Activated CD8-positive, alpha-beta memory T cell treated with anti-CD3 and anti-CD28 coated beads, Interleukin-2, amount 50 U/mL, for 1 hour (primary cell): ENCODE data around the gene UBIAD1.
"Not testable (repeated sequence)": the region's sequence is repeated elsewhere in the genome, so short reads cannot be mapped to it uniquely, and the experiment has no call there.

Experiments used
- DNase-seq: peaks from one replicate; pipeline ENCODE4 v3.0.0-alpha.2; 2020; ENCODE audit errors: extremely low read depth

The UBIAD1 gene

DNA sequence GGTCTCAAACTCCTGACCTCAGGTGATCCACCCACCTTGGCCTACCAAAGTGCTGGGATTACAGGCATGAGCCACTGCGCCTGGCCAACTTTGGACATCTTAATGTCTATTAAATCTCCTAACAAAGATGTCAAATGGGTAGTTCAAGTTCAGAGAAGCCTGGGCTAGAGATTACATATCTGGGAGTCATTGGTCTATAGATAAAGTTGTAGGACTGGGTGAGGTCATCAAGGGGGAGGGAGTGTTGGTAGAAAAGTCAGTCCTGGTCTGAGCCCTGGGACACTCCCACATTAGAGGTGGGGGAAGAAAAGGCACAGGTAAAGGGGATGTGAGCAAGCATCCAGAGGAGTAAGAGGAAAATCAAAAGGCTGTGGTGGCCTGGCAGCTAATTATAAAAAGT, 6.6 kb downstream of the UBIAD1 start:
- DNase-seq: no peak

DNA sequence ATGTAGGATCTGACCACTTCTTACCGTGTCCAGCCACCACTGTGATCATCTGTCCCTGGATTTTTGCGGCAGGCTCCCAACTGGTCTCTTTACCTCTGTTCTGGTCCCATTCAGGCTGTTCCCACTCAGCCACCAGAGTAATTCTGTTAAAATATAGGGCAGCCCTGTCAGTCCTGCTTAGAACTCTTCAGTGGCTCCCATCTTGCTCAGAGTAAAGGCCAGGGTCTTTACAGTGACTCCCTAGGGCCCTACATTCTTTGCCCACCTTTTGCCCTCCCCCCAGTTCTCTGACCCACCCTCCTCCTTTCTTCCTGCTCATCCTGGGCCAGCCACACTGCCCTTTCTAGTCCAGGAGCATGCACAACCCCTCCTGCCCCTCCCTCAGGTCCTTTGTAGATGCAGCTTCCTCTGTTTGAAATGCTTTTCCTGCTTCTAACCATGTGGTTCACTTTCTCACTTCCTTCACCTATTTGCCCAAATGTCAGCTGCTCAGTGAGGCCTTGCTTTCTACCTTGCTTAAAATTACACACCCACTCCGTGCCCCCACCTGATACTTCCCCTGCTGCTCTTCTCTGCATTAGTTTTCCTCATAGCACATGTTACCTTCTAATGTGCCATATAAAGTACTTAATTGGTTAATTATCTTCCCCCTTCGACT, 7.8 kb downstream of the UBIAD1 start:
- no peak for DNase-seq

- no peak for DNase-seq
Observed at GRCh38 chr1:11281518-11282331, 8.7 kb downstream of the UBIAD1 start.

DNA sequence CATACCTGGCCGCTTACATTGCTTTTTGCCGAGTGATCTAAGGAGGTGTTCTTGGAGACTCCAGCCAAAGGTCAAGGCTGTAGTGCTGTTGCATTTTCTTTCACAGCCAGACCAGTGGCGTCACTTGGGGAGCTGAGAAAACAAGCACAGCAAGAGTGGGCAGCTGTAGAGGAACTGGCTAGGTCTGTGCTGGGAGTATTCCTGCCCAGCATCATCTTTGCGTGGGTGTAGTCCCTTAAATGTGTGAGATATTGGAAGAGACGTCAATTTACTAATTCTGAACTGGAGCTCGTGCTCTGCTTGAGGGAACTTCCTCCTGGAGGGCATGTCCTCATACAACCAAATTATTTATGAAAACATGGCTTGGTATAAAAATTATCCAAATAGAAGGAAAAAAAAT, 10.2 kb downstream of the UBIAD1 start:
- no peak for DNase-seq

- DNase-seq: no peak
Observed at GRCh38 chr1:11284784-11285183, 11.8 kb downstream of the UBIAD1 start.

- DNase-seq: no peak
Observed at GRCh38 chr1:11285883-11286734, 13.1 kb downstream of the UBIAD1 start.

GRCh38 chr1:11286735-11287410, 13.9 kb downstream of the UBIAD1 start:
- DNase-seq: no peak

- DNase-seq: no peak
Observed at GRCh38 chr1:11289064-11289463, 16.1 kb downstream of the UBIAD1 start.

GRCh38 chr1:11291049-11291448, 18.1 kb downstream of the UBIAD1 start:
- DNase-seq: no peak

GRCh38 chr1:11293856-11294255, 20.9 kb downstream of the UBIAD1 start:
- DNase-seq: no peak

- DNase-seq: no peak
Observed at GRCh38 chr1:11294951-11295350, 22.0 kb downstream of the UBIAD1 start.

- no peak for DNase-seq
Observed at GRCh38 chr1:11295905-11296304, 22.9 kb downstream of the UBIAD1 start.

GRCh38 chr1:11297774-11298173, 24.8 kb downstream of the UBIAD1 start:
- not testable (repeated sequence) for DNase-seq

GRCh38 chr1:11298390-11299224, 25.6 kb downstream of the UBIAD1 start:
- no peak for DNase-seq

DNA sequence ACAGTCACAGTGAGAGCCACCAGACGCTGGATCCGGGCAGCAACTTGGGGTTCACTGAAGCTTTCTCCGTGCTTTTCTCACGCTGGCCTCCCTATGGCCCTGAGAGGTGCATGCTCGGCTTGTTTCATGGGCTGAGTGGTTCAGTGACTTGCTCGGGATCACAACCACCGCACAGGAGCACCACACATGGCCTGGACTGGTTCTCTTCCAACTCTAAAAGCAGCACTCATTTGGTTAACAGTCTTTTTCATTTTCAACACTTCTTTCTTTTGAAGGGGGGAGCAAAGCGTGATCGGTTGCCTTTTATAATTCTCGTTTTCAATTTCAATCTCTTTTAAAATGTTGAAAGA, 26.2 kb downstream of the UBIAD1 start:
- DNase-seq: no peak

DNA sequence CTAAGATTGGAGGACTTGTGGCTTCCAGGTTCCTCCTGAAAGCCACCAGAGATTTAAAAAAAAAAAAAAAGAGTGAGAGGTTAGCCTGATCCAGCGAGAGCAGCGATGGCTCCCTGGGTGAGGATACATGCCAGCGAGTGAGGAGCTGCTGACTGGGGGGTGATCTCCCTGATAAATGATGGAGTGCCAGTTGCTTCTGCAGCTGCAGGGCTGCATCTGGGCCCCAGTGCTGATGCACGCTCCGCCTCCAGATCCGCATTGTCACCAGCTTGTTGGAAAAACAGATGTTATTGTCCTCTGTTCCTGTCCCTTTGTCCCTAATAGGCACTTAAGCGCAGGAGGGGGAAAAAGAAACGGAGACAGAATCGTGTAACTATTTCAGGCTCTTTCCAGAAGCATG, 28.6 kb downstream of the UBIAD1 start:
- DNase-seq: no peak

- DNase-seq: no peak
Observed at GRCh38 chr1:11302366-11302765, 29.4 kb downstream of the UBIAD1 start.

DNA sequence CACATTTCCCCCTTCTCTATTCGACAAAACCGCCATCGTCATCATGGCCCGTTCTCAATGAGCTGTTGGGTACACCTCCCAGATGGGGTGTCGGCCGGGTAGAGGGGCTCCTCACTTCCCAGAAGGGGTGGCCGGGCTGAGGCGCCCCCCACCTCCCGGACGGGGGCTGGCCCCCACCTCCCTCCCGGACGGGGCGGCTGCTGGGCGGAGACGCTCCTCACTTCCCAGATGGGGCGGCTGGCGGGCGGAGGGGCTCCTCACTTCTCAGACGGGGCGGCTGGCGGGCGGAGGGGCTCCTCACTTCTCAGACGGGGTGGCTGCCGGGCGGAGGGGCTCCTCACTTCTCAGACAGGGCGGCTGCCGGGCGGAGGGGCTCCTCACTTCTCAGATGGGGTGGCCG, 32.5 kb downstream of the UBIAD1 start:
- DNase-seq: not testable (repeated sequence)

- DNase-seq: no peak
Observed at GRCh38 chr1:11307852-11308251, 34.9 kb downstream of the UBIAD1 start.

GRCh38 chr1:11308699-11309224, 35.8 kb downstream of the UBIAD1 start:
- no peak for DNase-seq

- no peak for DNase-seq
Observed at GRCh38 chr1:11309385-11309784, 36.4 kb downstream of the UBIAD1 start.
